Measurements from ENCODE around the gene RAB7A. TPM values are rescaled to one million over a fixed set of nuclear protein-coding genes. Genes with fewer than 3 reads are reported as not detected.
A peak's percentile ranks its signal among the peaks of the same experiment; 100 is the strongest.
"Not testable (repeated sequence)": the region's sequence is repeated elsewhere in the genome, so short reads cannot be mapped to it uniquely, and the experiment has no call there.

Gene RAB7A
- total RNA-seq, 1 donor from 2014 or later = 338 TPM

GRCh38 chr3:128814519-128815317 is 88.7 kb downstream of the RAB7A start:
- intact Hi-C loops (cut with micrococcal nuclease) = no loop called here
- H3K4me3 Mint-ChIP-seq = no peak overlapping the region
- H3K4me1 Mint-ChIP-seq = peaks cover 8% of the 10 kb centered on the region
- no peaks in the 10 kb centered on the region for H3K9me3 Mint-ChIP-seq
- no peak for DNase-seq
- no peak overlapping the region for H3K27ac Mint-ChIP-seq
- H3K27me3 Mint-ChIP-seq = no peaks in the 10 kb centered on the region
- H3K36me3 Mint-ChIP-seq (ENCODE audit: low read depth) = peaks cover 61% of the 10 kb centered on the region

- no peaks in the 10 kb centered on the region for H3K9me3 Mint-ChIP-seq
- H3K27ac Mint-ChIP-seq = no peak overlapping the region
- peaks cover 8% of the 10 kb centered on the region for H3K4me1 Mint-ChIP-seq
- no peak overlapping the region for H3K4me3 Mint-ChIP-seq
- intact Hi-C loops (cut with micrococcal nuclease) = no loop called here
- no peak for DNase-seq
- H3K27me3 Mint-ChIP-seq = no peaks in the 10 kb centered on the region
- peaks cover 56% of the 10 kb centered on the region for H3K36me3 Mint-ChIP-seq (ENCODE audit: low read depth)
Observed at GRCh38 chr3:128815318-128816064, 89.5 kb downstream of the RAB7A start.

DNA sequence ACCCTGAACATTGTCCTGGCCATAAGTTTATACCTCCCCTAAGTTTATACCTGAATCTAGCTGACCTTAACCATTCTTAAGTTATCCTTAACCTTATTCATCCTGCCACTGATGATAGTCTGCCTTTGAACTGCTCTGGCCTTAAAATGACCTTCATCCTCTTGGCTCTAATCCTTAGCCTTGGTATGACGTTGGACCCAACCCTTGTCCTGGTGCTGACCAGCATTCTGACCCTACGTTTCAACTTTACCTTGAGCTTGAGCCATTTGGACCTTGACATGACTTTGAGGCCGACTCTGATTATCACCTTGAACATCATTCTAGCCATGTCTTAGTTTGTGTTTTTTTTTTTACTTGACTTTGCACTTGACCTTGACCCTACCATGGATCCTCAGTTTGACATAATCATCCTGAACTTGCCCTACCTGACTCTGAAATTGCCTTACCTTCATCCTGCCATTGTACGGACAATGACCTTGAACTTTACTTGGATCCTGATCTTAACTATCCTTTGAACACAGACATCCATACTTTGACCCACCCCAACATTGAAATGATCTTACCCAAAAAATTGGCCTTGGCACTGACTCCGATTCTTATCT is 92.3 kb downstream of the RAB7A start:
- Mint-ChIP-seq H3K9me3 (no peaks in the 10 kb centered on the region), H3K4me1 (peaks cover 8% of the 10 kb centered on the region), H3K4me3 (no peak overlapping the region), H3K27ac (peak overlapping the region; percentile 26), H3K27me3 (no peaks in the 10 kb centered on the region), H3K36me3 (ENCODE audit: low read depth) (peaks cover 46% of the 10 kb centered on the region)
- intact Hi-C loops (cut with micrococcal nuclease) = no loop called here
- no peak for DNase-seq

DNA sequence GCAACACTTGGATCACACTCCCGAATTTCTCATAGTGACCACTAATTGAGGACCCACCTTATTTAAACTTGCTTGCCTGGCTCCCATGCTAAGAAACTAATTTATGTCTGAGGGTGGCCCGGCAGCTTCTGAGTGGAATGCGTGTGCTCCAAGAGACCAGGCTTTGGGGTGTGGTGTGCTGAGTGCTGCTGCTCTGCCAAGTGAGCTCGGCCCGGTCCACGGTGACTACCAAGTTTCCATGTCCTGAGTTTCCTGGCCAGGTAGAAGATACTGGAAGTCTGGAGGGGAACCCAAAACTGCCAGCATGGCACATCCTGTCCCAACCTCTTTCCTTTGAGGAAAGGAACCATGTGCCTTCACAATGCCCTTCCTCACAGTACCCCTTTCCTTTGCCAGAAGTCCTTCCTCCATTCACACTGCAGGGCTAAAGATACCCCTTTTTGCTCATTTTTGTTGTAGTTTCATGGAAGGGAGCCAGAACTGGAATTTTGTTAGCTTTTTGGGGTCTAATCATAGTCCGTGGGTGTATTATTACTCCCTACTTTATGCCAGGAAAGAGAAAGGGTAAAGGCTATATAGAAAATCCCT is 94.4 kb downstream of the RAB7A start:
- no peak overlapping the region for H3K27ac Mint-ChIP-seq
- no peak for DNase-seq
- no peaks in the 10 kb centered on the region for H3K9me3 Mint-ChIP-seq
- no peaks in the 10 kb centered on the region for H3K27me3 Mint-ChIP-seq
- intact Hi-C loops (cut with micrococcal nuclease) = no loop called here
- no peak overlapping the region for H3K4me3 Mint-ChIP-seq
- H3K4me1 Mint-ChIP-seq = peaks cover 2% of the 10 kb centered on the region
- H3K36me3 Mint-ChIP-seq (ENCODE audit: low read depth) = peaks cover 34% of the 10 kb centered on the region

DNA sequence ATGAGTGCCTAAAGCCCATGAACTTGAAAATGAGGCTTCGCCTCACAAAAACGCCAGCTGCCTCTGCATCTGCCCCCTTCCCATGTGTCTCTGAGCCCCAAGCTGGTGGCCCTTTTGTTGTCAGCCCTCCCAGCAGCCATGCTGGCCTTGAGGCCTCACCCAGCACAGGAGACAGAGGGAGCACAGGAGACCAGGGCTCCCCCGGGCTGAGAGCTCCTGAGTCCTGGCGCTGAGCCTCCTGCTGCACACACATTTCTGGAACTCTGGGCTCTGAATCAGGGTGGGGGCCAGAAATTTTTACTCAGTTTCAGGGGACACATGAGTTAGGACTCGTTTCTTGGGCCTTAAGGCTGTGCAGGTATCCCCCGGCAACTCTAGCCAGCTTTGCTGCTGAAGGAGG is 97.0 kb downstream of the RAB7A start:
- intact Hi-C loops (cut with micrococcal nuclease) = no loop called here
- peaks cover 20% of the 10 kb centered on the region for H3K36me3 Mint-ChIP-seq (ENCODE audit: low read depth)
- H3K27ac Mint-ChIP-seq = no peak overlapping the region
- no peaks in the 10 kb centered on the region for H3K27me3 Mint-ChIP-seq
- no peaks in the 10 kb centered on the region for H3K9me3 Mint-ChIP-seq
- peaks cover 2% of the 10 kb centered on the region for H3K4me1 Mint-ChIP-seq
- no peak overlapping the region for H3K4me3 Mint-ChIP-seq
- DNase-seq = no peak

DNA sequence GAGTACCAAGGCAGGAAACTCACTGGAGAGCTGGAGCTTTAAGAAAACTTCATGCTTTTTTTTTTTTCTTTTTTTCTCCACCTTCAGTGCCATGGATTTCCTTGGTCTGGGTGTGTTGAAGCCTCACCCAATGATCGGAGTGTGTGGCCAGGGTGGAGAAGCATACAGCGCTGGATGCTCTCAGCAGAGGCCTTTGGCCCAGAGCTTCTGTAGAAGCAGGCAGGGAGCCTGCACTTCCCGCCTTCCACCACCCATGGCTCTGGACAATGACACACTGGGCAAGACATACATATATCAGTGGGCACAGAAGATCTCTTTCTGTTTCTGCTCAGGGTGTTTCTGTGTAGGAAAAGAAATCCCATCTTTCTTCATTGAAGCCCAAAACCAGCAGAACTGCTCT is 97.6 kb downstream of the RAB7A start:
- intact Hi-C loops (cut with micrococcal nuclease) = no loop called here
- peaks cover 2% of the 10 kb centered on the region for H3K4me1 Mint-ChIP-seq
- no peak for DNase-seq
- H3K36me3 Mint-ChIP-seq (ENCODE audit: low read depth) = peaks cover 13% of the 10 kb centered on the region
- H3K27me3 Mint-ChIP-seq = no peaks in the 10 kb centered on the region
- no peak overlapping the region for H3K4me3 Mint-ChIP-seq
- peak overlapping the region; percentile 25 for H3K27ac Mint-ChIP-seq
- H3K9me3 Mint-ChIP-seq = no peaks in the 10 kb centered on the region

DNA sequence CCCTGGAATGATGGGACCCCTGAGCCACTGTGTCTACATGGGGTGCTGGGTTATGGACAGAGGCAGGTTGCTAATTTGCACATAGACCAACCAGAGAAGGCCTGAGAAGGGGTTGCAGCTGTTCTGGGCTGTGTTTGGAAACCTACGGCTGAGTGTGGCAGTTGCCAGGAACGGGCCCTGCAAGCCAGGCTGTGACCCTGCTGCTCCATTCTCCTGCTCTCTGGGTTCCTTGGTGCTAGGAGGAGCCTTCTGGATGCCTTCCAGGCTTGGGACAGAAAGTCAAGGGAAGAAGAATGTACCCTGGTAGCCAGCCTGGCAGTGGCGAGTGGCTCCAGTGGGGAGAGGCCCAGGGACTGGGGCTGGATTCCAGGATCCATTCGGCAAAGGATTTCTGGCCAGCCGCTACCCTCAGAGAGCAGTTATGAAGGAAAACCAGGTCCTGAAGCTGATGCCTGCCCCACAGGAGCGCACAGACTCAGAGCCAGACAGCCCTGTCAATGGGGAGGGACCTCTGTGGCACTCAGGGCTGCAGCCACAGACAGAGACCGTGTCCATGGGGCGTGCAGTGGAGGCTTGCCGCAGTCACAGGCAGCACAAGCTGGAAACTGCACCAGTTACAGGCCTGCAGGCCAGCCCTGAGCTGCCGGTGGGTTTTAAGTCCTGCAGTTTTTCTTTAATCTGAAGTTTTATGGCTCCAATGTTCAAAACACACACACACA is 98.3 kb downstream of the RAB7A start:
- peak overlapping the region; percentile 25 for H3K27ac Mint-ChIP-seq

GRCh38 chr3:128825117-128825725 is 99.2 kb downstream of the RAB7A start:
- Mint-ChIP-seq H3K27ac (peak overlapping the region; percentile 20), H3K4me1 (peaks cover 2% of the 10 kb centered on the region), H3K9me3 (no peaks in the 10 kb centered on the region), H3K27me3 (no peaks in the 10 kb centered on the region), H3K36me3 (ENCODE audit: low read depth) (peaks cover 7% of the 10 kb centered on the region), H3K4me3 (no peak overlapping the region)
- intact Hi-C loops (cut with micrococcal nuclease) = no loop called here
- DNase-seq = no peak

More for the DNA sequence above, 98.3 kb downstream of the RAB7A start:
- Mint-ChIP-seq H3K27me3 (no peaks in the 10 kb centered on the region), H3K9me3 (no peaks in the 10 kb centered on the region), H3K4me3 (no peak overlapping the region), H3K36me3 (ENCODE audit: low read depth) (peaks cover 7% of the 10 kb centered on the region), H3K4me1 (peaks cover 2% of the 10 kb centered on the region)
- DNase-seq = no peak
- intact Hi-C loops (cut with micrococcal nuclease) = no loop called here

DNA sequence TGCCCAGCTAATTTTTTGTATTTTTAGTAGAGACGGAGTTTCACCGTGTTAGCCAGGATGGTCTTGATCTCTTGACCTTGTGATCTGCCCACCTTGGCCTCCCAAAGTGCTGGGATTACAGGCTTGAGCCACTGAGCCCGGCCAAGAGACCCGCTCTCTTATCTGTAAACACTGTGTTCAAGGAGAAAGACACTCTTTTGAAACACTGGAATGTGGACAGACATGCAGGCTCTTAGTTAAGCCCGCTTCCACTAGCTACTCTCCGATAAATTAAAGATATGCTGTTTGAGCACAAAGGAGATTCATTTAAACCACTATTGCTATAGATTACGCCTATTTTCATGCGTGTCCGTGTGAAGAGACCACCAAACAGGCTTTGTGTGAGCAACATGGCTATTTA is 103.1 kb downstream of the RAB7A start:
- H3K27me3 Mint-ChIP-seq; H3K9me3 Mint-ChIP-seq; H3K4me1 Mint-ChIP-seq; intact Hi-C loops (cut with micrococcal nuclease); DNase-seq; H3K36me3 Mint-ChIP-seq (ENCODE audit: low read depth); H3K4me3 Mint-ChIP-seq; H3K27ac Mint-ChIP-seq: not testable (repeated sequence)

- H3K27ac Mint-ChIP-seq; H3K36me3 Mint-ChIP-seq (ENCODE audit: low read depth); H3K4me3 Mint-ChIP-seq; H3K4me1 Mint-ChIP-seq; intact Hi-C loops (cut with micrococcal nuclease); H3K9me3 Mint-ChIP-seq; H3K27me3 Mint-ChIP-seq; DNase-seq: not testable (repeated sequence)
Observed at GRCh38 chr3:128829925-128830625, 104.1 kb downstream of the RAB7A start.

DNA sequence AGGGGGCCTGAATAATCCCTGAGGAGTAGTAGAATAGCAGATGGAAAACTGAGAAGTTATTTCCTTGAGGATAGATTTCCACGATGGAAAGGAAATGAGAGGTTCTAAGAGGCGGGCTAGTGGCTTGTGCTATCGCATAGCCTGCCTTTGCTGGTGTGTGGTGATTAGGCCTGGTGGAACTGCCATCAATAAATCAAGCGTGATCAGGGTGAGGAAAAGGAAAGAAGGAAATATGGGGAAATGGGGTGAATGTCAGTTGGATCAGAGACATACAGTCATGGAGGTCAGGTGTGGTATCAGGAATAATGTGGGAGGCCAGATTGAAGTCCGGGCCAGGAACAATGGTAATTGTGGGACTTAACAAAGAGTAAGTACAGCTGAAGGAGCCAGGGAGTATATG is 104.8 kb downstream of the RAB7A start:
- H3K36me3 Mint-ChIP-seq (ENCODE audit: low read depth); H3K4me3 Mint-ChIP-seq; H3K4me1 Mint-ChIP-seq; H3K9me3 Mint-ChIP-seq; intact Hi-C loops (cut with micrococcal nuclease); H3K27me3 Mint-ChIP-seq; DNase-seq; H3K27ac Mint-ChIP-seq: not testable (repeated sequence)

DNA sequence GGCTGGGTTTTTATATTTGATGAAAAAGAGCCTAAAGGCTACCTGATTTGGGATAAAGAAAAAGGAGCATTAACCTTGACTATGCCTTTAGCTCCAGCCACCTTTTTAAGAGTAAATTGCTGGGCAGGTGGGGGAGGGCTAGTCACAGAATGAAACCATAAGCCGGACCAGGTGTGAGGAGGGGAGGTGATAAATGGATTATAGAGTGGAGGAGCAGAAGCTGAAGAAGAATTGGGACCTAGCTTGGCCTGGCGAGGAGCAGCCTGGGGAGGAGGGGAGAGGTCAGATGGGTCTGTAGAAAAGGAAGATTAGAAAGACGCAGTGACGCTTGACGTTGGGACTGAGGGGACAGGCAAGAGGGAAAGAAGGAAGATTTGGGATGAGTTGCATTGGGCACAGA is 107.0 kb downstream of the RAB7A start:
- H3K27me3 Mint-ChIP-seq; DNase-seq; H3K4me1 Mint-ChIP-seq; H3K27ac Mint-ChIP-seq; intact Hi-C loops (cut with micrococcal nuclease); H3K36me3 Mint-ChIP-seq (ENCODE audit: low read depth); H3K4me3 Mint-ChIP-seq; H3K9me3 Mint-ChIP-seq: not testable (repeated sequence)

DNA sequence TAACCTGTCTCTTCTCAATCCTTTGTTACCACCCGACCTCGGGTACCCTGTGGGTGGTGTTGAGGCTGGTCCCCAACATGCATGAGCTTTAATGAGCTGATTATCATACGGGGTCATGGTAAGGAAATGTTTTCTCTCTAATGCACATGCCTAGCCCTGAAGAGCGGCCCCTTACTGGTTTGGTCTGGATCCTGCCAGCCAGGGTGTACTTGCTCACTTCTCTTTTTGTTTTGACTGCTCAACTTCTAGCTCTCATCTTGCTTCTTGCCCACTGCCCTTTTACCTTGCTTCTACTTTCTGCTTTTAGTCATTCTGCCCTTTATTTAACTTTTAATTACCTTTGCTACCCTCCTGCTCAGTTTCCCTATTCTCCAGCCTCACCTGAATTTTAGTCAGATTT is 109.1 kb downstream of the RAB7A start:
- no peak overlapping the region for H3K4me3 Mint-ChIP-seq
- H3K27ac Mint-ChIP-seq = no peak overlapping the region
- no peaks in the 10 kb centered on the region for H3K4me1 Mint-ChIP-seq
- intact Hi-C loops (cut with micrococcal nuclease) = no loop called here
- DNase-seq = no peak
- no peaks in the 10 kb centered on the region for H3K27me3 Mint-ChIP-seq
- H3K9me3 Mint-ChIP-seq = no peaks in the 10 kb centered on the region
- no peaks in the 10 kb centered on the region for H3K36me3 Mint-ChIP-seq (ENCODE audit: low read depth)
